NCI-H510A (cell line): Measurements from ENCODE around the gene OR4N5.
"Not testable (repeated sequence)": the region's sequence is repeated elsewhere in the genome, so short reads cannot be mapped to it uniquely, and the experiment has no call there.

Experiments
- DNase-seq: peaks from one replicate; lab custom pipeline; 2025; lab: John Stamatoyannopoulos, UW

Gene OR4N5, protein sequence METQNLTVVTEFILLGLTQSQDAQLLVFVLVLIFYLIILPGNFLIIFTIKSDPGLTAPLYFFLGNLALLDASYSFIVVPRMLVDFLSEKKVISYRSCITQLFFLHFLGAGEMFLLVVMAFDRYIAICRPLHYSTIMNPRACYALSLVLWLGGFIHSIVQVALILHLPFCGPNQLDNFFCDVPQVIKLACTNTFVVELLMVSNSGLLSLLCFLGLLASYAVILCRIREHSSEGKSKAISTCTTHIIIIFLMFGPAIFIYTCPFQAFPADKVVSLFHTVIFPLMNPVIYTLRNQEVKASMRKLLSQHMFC

GRCh38 chr14:20138520-20138919, at the start of gene OR4N5:
Gene OR4N5 (plus strand): TSS chr14:20138820. CDS start chr14:20143736, 4,916 bp downstream.
- no peak for DNase-seq

GRCh38 chr14:20092050-20092449, 46.6 kb upstream of the OR4N5 start:
- no peak for DNase-seq

DNA sequence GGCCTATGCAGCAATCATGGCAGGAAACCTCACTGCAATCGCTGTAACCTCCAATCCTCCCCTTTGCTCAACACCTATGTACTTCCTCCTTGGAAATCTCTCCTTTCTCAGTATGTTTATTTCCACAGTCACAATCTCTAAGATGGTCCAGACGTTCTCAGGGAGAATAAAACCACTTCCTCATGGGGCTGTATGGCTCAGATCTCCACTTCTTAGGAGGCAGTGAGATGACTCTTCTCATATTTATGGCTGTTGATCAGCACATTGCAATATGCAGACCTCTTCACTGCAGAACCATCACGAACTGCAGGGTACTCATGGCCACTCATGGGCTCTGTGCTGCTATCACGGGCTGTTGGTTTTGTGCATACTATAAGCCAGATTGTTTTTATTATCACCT, 45.2 kb upstream of the OR4N5 start:
- no peak for DNase-seq

DNA sequence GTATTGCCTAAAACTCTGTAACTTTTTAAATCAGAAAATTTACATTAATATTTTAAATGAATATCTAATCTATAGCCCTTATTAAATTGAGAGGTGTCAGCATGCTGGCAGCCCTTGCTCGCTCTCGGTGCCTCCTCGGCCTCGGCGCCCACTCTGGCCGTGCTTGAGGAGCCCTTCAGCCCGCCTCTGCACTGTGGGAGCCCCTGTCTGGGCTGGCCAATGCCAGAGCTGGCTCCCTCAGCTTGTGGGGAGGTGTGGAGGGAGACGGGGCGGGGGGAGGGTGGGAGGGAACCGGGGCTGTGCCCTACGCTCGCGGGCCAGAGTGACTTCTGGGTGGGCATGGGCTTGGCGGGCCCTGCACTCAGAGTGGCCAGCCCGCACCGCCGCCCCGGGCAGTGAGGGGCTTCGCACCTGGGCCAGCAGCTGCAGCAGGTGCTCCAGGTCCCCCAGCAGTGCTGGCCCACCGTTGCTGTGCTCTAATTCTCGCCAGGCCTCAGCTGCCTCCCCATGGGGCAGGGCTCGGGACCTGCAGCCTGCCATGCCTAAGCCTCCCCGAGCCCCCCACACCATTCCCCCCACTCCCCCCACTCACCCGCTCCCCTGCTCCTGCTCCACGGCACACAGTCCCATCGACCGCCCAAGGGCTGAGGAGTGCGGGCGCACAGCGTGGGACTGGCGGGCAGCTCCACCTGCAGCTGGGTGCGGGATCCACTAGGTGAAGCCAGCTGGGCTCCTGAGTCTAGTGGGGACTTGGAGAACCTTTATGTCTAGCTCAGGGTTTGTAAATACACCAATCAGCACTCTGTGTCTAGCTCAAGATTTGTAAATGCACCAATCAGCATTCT, 39.5 kb upstream of the OR4N5 start:
- DNase-seq: not testable (repeated sequence)

GRCh38 chr14:20110438-20110837, 28.2 kb upstream of the OR4N5 start, which contains the start of gene OR4K17:
Gene OR4K17 (plus strand): TSS chr14:20110739. CDS start chr14:20117500, 6,761 bp downstream.
- no peak for DNase-seq

DNA sequence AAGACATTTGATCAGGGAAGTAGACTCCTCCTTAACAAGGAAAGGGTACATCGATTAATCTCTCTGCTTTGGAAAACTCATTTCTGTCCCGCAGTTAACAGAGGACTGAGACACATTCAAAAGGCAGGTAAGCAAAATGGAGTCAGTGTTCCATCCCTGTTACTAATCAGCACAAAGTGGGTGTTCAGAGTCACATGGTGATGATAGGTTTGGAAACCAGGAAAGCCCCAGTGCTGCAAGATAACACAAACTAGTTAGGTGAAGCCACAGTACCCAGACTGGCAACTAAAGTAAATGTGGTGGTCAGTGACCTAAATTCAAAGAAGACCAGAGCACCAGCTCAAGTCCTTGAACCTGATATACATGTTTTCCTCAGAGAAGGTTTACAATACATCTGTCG, 26.3 kb upstream of the OR4N5 start:
- no peak for DNase-seq

GRCh38 chr14:20116748-20117147, 21.9 kb upstream of the OR4N5 start:
- no peak for DNase-seq

DNA sequence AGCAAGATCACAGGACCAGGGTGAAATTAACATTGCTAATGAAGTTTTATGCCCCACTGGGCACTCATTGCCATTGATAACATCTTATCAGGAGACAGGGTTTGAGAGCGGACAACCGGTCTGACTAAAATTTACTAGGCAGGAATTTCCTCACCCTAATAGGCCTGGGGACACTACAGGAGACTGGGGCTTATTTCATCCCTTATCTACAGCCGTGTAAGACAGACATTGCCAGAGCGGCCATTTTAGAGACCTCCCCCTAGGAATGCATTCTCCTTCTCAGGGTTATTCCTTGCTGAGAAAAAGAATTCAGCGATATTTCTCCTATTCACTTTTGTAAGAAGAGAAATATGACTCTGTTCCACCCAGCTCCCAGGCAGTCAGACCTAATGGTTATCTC, 19.8 kb upstream of the OR4N5 start:
- DNase-seq: no peak

DNA sequence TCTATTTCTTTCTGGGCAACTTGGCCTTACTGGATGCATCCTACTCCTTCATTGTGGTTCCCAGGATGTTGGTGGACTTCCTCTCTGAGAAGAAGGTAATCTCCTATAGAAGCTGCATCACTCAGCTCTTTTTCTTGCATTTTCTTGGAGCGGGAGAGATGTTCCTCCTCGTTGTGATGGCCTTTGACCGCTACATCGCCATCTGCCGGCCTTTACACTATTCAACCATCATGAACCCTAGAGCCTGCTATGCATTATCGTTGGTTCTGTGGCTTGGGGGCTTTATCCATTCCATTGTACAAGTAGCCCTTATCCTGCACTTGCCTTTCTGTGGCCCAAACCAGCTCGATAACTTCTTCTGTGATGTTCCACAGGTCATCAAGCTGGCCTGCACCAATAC, 5.3 kb downstream of the OR4N5 start:
- no peak for DNase-seq

DNA sequence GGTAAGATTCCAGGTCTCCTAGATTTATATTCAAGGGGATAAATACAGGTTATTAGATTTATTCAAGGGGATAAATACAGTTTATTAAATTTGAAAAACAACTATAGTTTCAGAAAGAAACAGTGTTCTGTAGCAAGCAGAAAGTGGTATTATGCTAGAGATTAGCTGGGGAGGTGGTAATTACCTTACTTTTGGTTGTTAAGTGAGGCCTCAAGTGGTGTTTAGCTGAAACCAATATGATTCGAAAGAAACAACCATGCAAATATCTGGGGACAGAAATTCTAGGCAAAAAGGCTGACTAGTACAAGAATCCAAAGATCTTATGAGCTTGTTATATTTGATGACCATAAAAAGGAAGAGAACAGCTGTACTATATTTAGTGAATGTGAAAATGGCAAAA, 6.2 kb downstream of the OR4N5 start:
- DNase-seq: no peak

DNA sequence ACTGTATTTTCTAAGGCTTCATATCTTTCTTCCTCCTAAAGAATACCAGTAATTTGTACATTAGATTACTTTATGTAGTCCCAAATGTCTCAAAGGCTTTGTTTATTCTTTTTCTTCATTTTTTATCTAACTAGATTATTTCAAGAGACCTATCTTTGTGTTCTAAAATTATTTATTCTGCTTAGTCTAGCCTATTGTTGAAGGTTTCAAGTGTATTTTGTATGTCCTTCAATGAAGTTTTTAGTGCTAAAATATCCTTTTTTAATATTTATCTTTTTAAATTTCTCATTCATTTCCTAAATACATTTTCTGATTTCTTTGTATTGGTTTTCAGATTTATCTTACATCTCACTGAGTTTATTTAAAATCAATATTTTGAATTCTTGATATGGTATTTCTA, 25.8 kb downstream of the OR4N5 start:
- DNase-seq: no peak

- DNase-seq: no peak
Observed at GRCh38 chr14:20167091-20167490, 28.5 kb downstream of the OR4N5 start.

GRCh38 chr14:20169852-20170251, 31.2 kb downstream of the OR4N5 start:
- not testable (repeated sequence) for DNase-seq

GRCh38 chr14:20174205-20174604, 35.6 kb downstream of the OR4N5 start:
- DNase-seq: not testable (repeated sequence)

GRCh38 chr14:20176330-20176729, 37.7 kb downstream of the OR4N5 start:
- DNase-seq: no peak

- DNase-seq: no peak
Observed at GRCh38 chr14:20177433-20177974, 38.9 kb downstream of the OR4N5 start.

- DNase-seq: no peak
Observed at GRCh38 chr14:20179218-20179617, 40.6 kb downstream of the OR4N5 start.

GRCh38 chr14:20179880-20180279, 41.3 kb downstream of the OR4N5 start:
- DNase-seq: no peak

DNA sequence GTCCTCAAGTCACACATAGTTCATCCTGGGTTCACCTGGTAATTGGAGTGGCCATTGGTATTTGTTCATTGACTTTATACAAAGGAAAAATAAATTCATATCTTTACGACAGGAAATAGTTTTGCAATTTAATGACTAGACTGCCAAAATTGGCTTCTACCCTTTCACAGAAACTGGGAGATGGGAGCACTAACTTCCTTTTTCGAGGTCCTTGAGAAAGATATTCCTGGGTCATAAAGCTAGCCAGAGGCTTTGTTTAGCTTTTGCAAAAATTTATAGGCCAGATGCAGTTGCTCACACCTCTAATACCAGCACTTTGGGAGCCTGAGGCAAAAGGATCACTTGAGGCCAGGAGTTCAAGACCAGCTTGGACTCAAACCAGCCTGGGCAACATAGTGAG, 41.9 kb downstream of the OR4N5 start:
- no peak for DNase-seq

DNA sequence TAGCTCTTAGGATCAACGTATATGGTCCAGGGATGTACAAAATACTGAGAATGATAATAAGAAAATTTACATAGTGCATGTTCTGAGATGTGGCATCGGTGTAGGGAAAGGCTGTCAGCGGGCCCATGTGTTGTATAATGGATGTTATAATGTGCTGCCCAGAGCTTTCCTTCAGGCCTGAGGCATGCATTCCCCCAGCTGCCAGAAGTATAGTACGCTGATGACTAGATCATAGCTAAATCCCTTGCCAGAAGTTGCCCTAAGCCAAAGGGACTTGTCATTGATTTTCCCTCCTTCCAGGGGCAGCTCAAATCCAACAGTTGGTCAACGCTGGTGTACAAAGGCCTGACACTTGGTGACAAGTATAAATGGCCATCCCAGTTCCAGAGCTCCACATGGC, 45.6 kb downstream of the OR4N5 start:
- DNase-seq: no peak

- no peak for DNase-seq
Observed at GRCh38 chr14:20190596-20190995, 52.0 kb downstream of the OR4N5 start, which contains the start of gene OR11G2. Gene OR11G2 (plus strand): TSS chr14:20190896. CDS start chr14:20197438, 6,542 bp downstream.

DNA sequence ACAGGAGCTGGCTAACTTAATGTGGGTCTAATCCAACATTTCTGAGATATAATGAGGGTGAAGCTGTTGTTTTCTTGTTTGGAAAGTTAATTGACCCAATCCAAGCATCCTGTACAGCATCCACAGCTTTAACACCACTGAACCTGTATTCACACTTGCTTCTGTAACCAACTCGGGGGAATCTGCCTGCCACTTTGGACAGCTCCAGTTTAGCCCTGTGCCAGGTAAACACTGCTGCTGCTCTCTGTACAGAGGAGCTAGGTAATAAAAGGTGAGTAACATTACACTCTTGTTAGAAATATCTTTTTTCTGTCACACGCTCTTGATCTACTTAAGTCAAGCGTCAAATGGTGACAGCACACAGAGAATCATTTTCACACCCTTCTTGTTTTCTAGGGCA, 52.8 kb downstream of the OR4N5 start:
- no peak for DNase-seq

DNA sequence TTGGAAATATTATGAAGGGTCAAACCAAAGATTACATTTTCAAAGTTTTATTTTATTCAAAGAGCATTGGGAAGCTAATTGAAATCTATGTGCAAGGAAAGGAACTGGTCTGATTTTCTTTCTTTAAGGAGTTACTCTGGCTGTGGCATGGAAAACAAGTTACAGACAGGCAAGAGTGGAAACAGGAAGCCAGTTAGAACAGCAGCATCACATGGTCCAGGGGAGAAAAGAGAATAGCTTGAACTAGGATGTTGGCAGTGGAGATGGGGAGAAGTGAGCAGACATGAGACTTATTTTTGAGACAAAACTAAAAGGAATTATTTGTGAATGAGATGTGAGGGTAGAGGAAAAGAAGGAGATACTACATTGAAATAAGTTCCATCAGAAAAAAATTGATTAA, 55.5 kb downstream of the OR4N5 start:
- DNase-seq: no peak
